WI38 (cell line): ENCODE measurements around the gene KIAA1217.

Source experiments
- H3K4me3 ChIP-seq: 2 replicates; pipeline ENCODE4 v1.5.1; 2011; ENCODE audit warnings: low read depth, mild to moderate bottlenecking, control low read depth, low read length
- CTCF ChIP-seq: IDR thresholded peaks from 2 replicates; pipeline ENCODE4 v1.5.1; 2012; ENCODE audit warnings: low read depth, mild to moderate bottlenecking, control low read depth, low read length

The KIAA1217 gene

GRCh38 chr10:24174014-24174413 is 34.9 kb upstream of the KIAA1217 start:
- H3K4me3 ChIP-seq: no peak overlapping the region
- no peak for TF ChIP-seq CTCF

GRCh38 chr10:24176658-24177057 is 32.3 kb upstream of the KIAA1217 start:
- no peak for TF ChIP-seq CTCF
- no peak overlapping the region for H3K4me3 ChIP-seq

- TF ChIP-seq CTCF: no peak
- no peak overlapping the region for H3K4me3 ChIP-seq
These were observed 31.3 kb upstream of the KIAA1217 start for GRCh38 chr10:24177636-24178035.

DNA sequence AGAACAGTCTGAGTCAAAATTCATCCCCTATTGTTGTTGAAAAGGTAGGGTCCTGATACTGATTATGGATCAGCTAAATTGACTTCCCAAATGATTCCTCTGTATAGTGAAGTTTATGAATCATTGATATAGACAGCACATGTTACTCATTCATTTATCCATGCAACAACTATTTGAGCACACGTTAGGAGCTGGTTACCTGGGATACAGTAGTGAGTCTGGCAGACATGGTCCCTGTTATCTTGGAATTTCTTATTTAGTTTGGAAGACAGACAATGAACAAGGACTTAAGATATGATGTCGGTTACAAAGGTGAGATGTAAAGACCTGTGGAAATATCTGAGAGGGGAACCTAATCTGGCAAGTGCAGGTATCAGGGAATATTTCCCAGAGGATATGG is 28.0 kb upstream of the KIAA1217 start:
- TF ChIP-seq CTCF: no peak

DNA sequence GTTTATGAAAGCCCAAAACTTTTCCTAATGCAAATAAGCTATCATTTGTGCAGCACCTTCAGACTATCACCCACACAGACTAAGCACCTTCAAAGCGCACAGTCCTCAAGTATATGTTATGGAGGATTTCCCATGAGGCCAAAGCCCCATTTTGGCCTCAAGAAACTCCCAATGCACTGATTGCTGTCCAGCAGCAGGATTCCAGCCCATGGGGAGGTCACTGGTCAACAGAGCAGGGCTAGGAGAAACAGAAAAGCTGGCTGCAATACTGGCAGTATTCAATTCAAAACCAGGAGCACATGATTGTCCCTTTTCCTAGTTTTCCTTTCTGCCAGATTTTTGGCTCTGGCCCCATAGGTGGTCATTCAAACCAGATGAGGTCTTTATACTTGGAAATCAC is 24.5 kb upstream of the KIAA1217 start:
- no peak overlapping the region for H3K4me3 ChIP-seq
- no peak for TF ChIP-seq CTCF

More for the DNA sequence above, 28.0 kb upstream of the KIAA1217 start:
- H3K4me3 ChIP-seq: no peak overlapping the region

- no peak overlapping the region for H3K4me3 ChIP-seq
- no peak for TF ChIP-seq CTCF
These were observed 15.6 kb upstream of the KIAA1217 start for GRCh38 chr10:24193330-24193729.

DNA sequence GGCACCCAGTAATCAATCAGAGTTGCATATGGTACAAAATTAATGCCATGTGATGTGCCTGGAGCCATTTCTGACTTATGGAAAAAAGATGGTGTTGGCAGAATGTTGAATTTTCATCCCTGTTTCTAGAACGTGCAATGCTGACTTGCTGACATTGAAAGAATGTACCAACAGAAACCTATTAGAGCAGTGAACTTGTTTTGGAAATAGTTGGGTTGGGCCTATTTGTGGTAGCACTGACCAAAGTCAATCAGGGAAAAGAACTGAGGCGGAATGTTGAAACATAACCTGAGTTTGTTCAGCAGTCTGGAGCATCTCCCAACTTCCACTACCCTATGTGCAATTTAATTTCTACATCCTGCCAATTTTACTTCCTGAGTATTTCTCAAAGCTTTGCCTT is 11.7 kb upstream of the KIAA1217 start:
- H3K4me3 ChIP-seq: no peak overlapping the region
- TF ChIP-seq CTCF: no peak
